CD4-positive, alpha-beta memory T cell (primary cell): Measurements from ENCODE around the gene SIRT3. TPM values are rescaled to one million over a fixed set of nuclear protein-coding genes. Genes with fewer than 3 reads are reported as not detected.
A peak's percentile ranks its signal among the peaks of the same experiment; 100 is the strongest.

Source experiments
- CTCF ChIA-PET: fragments of 350-600 bp; sonication (Branson Sonifier 250); formaldehyde crosslinking; loops from one replicate; lab custom pipeline; 2021; ENCODE audit warnings: inconsistent platforms; ENCODE audit not compliant: partially characterized antibody; lab: Charles Lee
- POLR2A ChIA-PET: fragments of 350-600 bp; sonication (Branson Sonifier 250); formaldehyde crosslinking; loops from one replicate; lab custom pipeline; 2021; ENCODE audit not compliant: partially characterized antibody; lab: Charles Lee
- DNase-seq, 5 donors: peaks; one replicate each; pipeline versions ENCODE4 v3.0.0 to v3.0.0-alpha.2; 2020 to 2022; ENCODE audit warnings: mixed read lengths in 1 of 5
- H3K27ac ChIP-seq: one replicate; pipeline ENCODE4 v1.7.0; 2013; ENCODE audit warnings: low read depth, low read length
- H3K27me3 ChIP-seq: 2 replicates; pipeline ENCODE4 v1.7.0; 2013; ENCODE audit warnings: mild to moderate bottlenecking, low read length, moderate library complexity; ENCODE audit not compliant: insufficient read depth
- H3K36me3 ChIP-seq: 2 replicates; pipeline ENCODE4 v1.7.0; 2013; ENCODE audit warnings: mild to moderate bottlenecking, low read length, moderate library complexity; ENCODE audit not compliant: insufficient read depth
- H3K4me1 ChIP-seq: 2 replicates; pipeline ENCODE4 v1.7.0; 2013; ENCODE audit warnings: mild to moderate bottlenecking, low read length, moderate library complexity; ENCODE audit not compliant: insufficient read depth
- H3K4me3 ChIP-seq, 2 donors: one replicate each; pipeline ENCODE4 v1.7.0; 2013; ENCODE audit warnings: low read length in 2 of 2, mild to moderate bottlenecking in 1 of 2
- H3K9me3 ChIP-seq, 2 donors: one replicate each; pipeline ENCODE4 v1.7.0; 2013; ENCODE audit warnings: low read length in 2 of 2, control low read depth in 1 of 2; ENCODE audit not compliant: control insufficient read depth in 1 of 2
- H3K27ac Mint-ChIP-seq, 7 donors: one replicate each; pipeline ENCODE4 v1.8.0; 2020 to 2021; ENCODE audit warnings: mixed read lengths in 7 of 7, mild to moderate bottlenecking in 6 of 7, inconsistent platforms in 3 of 7, moderate library complexity in 3 of 7
- H3K27me3 Mint-ChIP-seq, 2 donors: one replicate each; pipeline ENCODE4 v1.8.0; 2020 to 2021; ENCODE audit warnings: mixed read lengths in 2 of 2
- H3K36me3 Mint-ChIP-seq, 2 donors: one replicate each; pipeline ENCODE4 v1.8.0; 2020 to 2021; ENCODE audit warnings: mixed read lengths in 2 of 2, inconsistent platforms in 1 of 2, mild to moderate bottlenecking in 1 of 2
- H3K4me1 Mint-ChIP-seq, 4 donors: one replicate each; pipeline ENCODE4 v1.8.0; 2020 to 2021; ENCODE audit warnings: mixed read lengths in 4 of 4, mild to moderate bottlenecking in 1 of 4
- H3K4me3 Mint-ChIP-seq, 8 donors: one replicate each; pipeline ENCODE4 v1.8.0; 2020 to 2021; ENCODE audit warnings: mixed read lengths in 8 of 8, mild to moderate bottlenecking in 7 of 8, moderate library complexity in 6 of 8, inconsistent platforms in 3 of 8
- H3K9me3 Mint-ChIP-seq, 8 donors: one replicate each; pipeline ENCODE4 v1.8.0; 2020 to 2021; ENCODE audit warnings: mixed read lengths in 8 of 8, mild to moderate bottlenecking in 5 of 8, inconsistent platforms in 3 of 8, moderate library complexity in 1 of 8
- intact Hi-C: fragments of 100-400 bp; cut with micrococcal nuclease; formaldehyde crosslinking; loops from one replicate; pipeline ENCODE4 v1.15.1; 2023
- polyA plus RNA-seq, 2 donors: library from polyadenylated mRNA; unstranded; fragments of 300-500 nt; fragmentation: Illumina TruSeq; gene quantifications; one replicate each; pipeline ENCODE4 v1.2.3, GENCODE V29; 2021
- total RNA-seq, 2 experiments: library from RNA; stranded (reverse); gene quantifications; one replicate each; pipeline ENCODE4 v1.2.3, GENCODE V29; 2021

Gene SIRT3
- total and polyA plus RNA-seq, 4 experiments from 2014 or later, result 11.2 to 30.7 (median 19.0) TPM

GRCh38 chr11:206526-207207 is 29.5 kb downstream of the SIRT3 start:
- ChIA-PET POLR2A (interaction anchor here (0.6 to 5.2 kb wide), 32 partner anchors 9 to 613 kb away, joined by 3 to 144 read pairs (median 8); partner anchors contain the start of genes B4GALNT4, IFITM1, NLRP6 and PGGHG), CTCF (interaction anchor here (0.8 to 3.4 kb wide), 7 partner anchors 31 to 242 kb away, joined by 3 to 14 read pairs (median 5); partner anchors contain the start of genes PSMD13 and SIRT3)
- Mint-ChIP-seq H3K27ac (peak overlapping the region; percentile 99 to 100 (median 99)), H3K36me3 (peaks cover 14 to 67% of the 10 kb centered on the region in 2 donors), H3K4me1 (peaks cover 29 to 80% (median 56%) of the 10 kb centered on the region in 4 donors), H3K9me3 (peaks cover 0 to 3% (median 0%) of the 10 kb centered on the region in 8 donors), H3K4me3 (peak overlapping the region; percentile 94 to 100 (median 99)), H3K27me3 (no peaks in the 10 kb centered on the region)
- H3K4me1 ChIP-seq, result peaks cover 62% of the 10 kb centered on the region
- intact Hi-C loops, result loop anchor here (1.0 to 2.0 kb wide), 8 partner anchors 30 to 603 kb away; partner anchors contain the start of genes IFITM1, PSMD13, PTDSS2 and RPLP2
- DNase-seq, result peak in 3 of 5 donors; percentile 15 to 21 (median 19)
- peaks cover 50% of the 10 kb centered on the region for H3K36me3 ChIP-seq
- H3K4me3 ChIP-seq, result peak overlapping the region; percentile 55 to 95
- peak overlapping the region; percentile 98 for H3K27ac ChIP-seq
- no peaks in the 10 kb centered on the region for H3K9me3 ChIP-seq
- no peaks in the 10 kb centered on the region for H3K27me3 ChIP-seq

- H3K27me3 ChIP-seq, result no peaks in the 10 kb centered on the region
- peaks cover 44% of the 10 kb centered on the region for H3K36me3 ChIP-seq
- no peaks in the 10 kb centered on the region for H3K27me3 Mint-ChIP-seq
- ChIA-PET POLR2A (interaction anchor here (0.8 to 5.2 kb wide), 17 partner anchors 8 to 301 kb away, joined by 3 to 144 read pairs (median 22); partner anchors contain the start of genes IFITM1, NLRP6, PGGHG and PSMD13), CTCF (interaction anchor here (1.5 to 3.4 kb wide), 3 partner anchors 32 to 81 kb away, joined by 3 to 14 read pairs (median 9); partner anchors contain the start of genes PSMD13 and SIRT3)
- intact Hi-C loops, result loop anchor here (2.0 kb wide), 2 partner anchors 109 to 201 kb away; partner anchors contain the start of gene IFITM1
- H3K4me3 ChIP-seq, result peak overlapping the region; percentile 55 to 95
- H3K4me1 ChIP-seq, result peaks cover 65% of the 10 kb centered on the region
- no peaks in the 10 kb centered on the region for H3K9me3 ChIP-seq
- peak overlapping the region; percentile 98 to 99 (median 99) for H3K27ac Mint-ChIP-seq
- peaks cover 0 to 3% (median 0%) of the 10 kb centered on the region in 8 donors for H3K9me3 Mint-ChIP-seq
- no peak for DNase-seq
- peaks cover 8 to 60% of the 10 kb centered on the region in 2 donors for H3K36me3 Mint-ChIP-seq
- H3K4me1 Mint-ChIP-seq, result peaks cover 32 to 78% (median 57%) of the 10 kb centered on the region in 4 donors
- peak overlapping the region; percentile 94 to 100 (median 98) for H3K4me3 Mint-ChIP-seq
- H3K27ac ChIP-seq, result peak overlapping the region; percentile 98
Observed at GRCh38 chr11:206002-206384, 30.1 kb downstream of the SIRT3 start.

- Histone ChIP-seq H3K27ac (peak overlapping the region; percentile 98), H3K4me1 (peaks cover 61% of the 10 kb centered on the region), H3K36me3 (peaks cover 38% of the 10 kb centered on the region), H3K9me3 (no peaks in the 10 kb centered on the region), H3K27me3 (no peaks in the 10 kb centered on the region), H3K4me3 (peak overlapping the region in 1 of 2 donors; percentile 95)
- Mint-ChIP-seq H3K9me3 (peaks cover 0 to 3% (median 0%) of the 10 kb centered on the region in 8 donors), H3K36me3 (peaks cover 10 to 57% of the 10 kb centered on the region in 2 donors), H3K27ac (peak overlapping the region in 5 of 7 donors; percentile 70 to 99 (median 99)), H3K27me3 (no peaks in the 10 kb centered on the region), H3K4me1 (peaks cover 32 to 78% (median 57%) of the 10 kb centered on the region in 4 donors), H3K4me3 (peak overlapping the region in 7 of 8 donors; percentile 53 to 100 (median 96))
- POLR2A ChIA-PET, result interaction anchor here (1.2 to 5.2 kb wide), 6 partner anchors 31 to 244 kb away, joined by 3 to 144 read pairs (median 40); partner anchors contain the start of genes IFITM1, NLRP6, PSMD13 and PTDSS2
- DNase-seq, result no peak
- intact Hi-C loops, result loop anchor here (2.0 kb wide), 2 partner anchors 109 to 201 kb away; partner anchors contain the start of gene IFITM1
- CTCF ChIA-PET, result interaction anchor here (1.5 to 3.4 kb wide), 2 partner anchors 45 to 82 kb away, joined by 3 to 14 read pairs; no protein-coding TSS in a partner anchor
Observed at GRCh38 chr11:205221-206001, 30.7 kb downstream of the SIRT3 start.

DNA sequence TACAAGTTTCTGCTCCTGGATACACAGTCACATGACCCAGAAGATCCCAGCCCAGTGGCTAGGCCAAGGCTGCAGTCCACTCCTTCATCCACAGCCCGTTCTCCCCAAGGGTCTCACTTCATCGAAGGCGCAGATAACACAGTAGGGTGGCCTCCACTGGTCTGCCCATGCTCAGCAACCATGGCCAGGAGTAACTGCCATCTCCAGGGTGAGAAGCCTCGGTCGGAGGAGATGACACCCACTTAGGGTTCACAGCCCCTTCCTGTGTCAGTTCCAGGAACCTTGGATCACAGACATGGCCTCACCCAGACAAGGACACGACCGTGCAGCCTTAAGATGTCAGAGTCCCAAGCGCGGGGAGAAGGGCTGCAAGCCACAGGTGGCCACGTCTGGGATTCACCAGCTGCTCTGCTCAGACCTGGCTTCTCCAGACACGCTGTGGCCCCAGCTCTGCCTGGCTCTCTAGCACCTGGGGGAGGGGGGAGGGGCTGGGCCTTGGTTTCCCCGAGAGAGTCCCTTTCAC is 31.5 kb downstream of the SIRT3 start:
- peak overlapping the region in 4 of 7 donors; percentile 27 to 99 (median 52) for H3K27ac Mint-ChIP-seq
- Histone ChIP-seq H3K4me1 (peaks cover 54% of the 10 kb centered on the region), H3K27ac (no peak overlapping the region), H3K9me3 (no peaks in the 10 kb centered on the region), H3K36me3 (peaks cover 30% of the 10 kb centered on the region), H3K27me3 (no peaks in the 10 kb centered on the region), H3K4me3 (no peak overlapping the region)
- no peaks in the 10 kb centered on the region for H3K27me3 Mint-ChIP-seq
- ChIA-PET CTCF (interaction anchor here (3.4 kb wide), 1 partner anchor 46 kb away, joined by 14 read pairs; no protein-coding TSS in a partner anchor), POLR2A (interaction anchor here (0.6 to 5.2 kb wide), 4 partner anchors 32 to 491 kb away, joined by 3 to 144 read pairs (median 6); partner anchors contain the start of genes PSMD13, SIRT3 and TMEM80)
- peak overlapping the region in 2 of 8 donors; percentile 27 to 39 for H3K4me3 Mint-ChIP-seq
- H3K4me1 Mint-ChIP-seq, result peaks cover 31 to 71% (median 51%) of the 10 kb centered on the region in 4 donors
- intact Hi-C loops, result no loop called here
- H3K36me3 Mint-ChIP-seq, result peaks cover 10 to 50% of the 10 kb centered on the region in 2 donors
- DNase-seq, result no peak
- peaks cover 0 to 3% (median 0%) of the 10 kb centered on the region in 8 donors for H3K9me3 Mint-ChIP-seq

DNA sequence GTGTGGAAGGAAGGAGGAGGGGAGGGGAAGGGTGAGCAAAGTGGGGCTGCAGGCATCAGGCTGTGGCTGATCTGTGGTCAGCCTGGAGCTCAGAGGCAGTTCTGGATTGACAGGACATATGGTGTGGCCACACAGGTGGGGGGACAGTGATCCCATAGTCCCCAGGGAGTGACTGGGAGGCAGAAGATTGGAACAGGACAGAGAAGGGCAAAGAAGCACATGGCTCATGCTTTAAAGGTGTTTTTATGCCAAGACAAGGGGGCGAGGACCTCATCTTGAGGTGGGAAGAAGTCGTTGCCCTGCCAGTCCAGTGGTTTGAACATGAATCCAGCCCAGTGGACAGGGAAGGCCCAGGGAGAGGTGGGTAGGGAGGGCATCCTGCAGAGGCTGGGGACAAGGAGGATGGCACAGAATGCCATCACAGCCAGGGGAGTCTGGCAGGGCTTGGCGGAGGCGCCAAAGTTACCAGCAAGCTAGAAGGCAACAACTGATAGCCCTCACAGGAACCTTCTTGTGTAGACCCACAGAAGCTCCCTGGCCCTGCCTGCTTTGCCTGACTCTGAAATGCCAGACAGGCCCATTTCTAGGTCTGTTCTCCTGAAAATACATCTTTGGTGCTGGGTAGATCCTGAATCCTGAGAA is 32.1 kb downstream of the SIRT3 start:
- Mint-ChIP-seq H3K27me3 (no peaks in the 10 kb centered on the region), H3K4me1 (peaks cover 31 to 68% (median 48%) of the 10 kb centered on the region in 4 donors), H3K4me3 (peak overlapping the region in 6 of 8 donors; percentile 25 to 63 (median 38)), H3K36me3 (peaks cover 10 to 49% of the 10 kb centered on the region in 2 donors), H3K9me3 (peaks cover 0 to 3% (median 0%) of the 10 kb centered on the region in 8 donors), H3K27ac (peak overlapping the region in 6 of 7 donors; percentile 22 to 99 (median 58))
- no peak for DNase-seq
- ChIA-PET CTCF (no interaction called here), POLR2A (interaction anchor here (0.6 to 1.7 kb wide), 3 partner anchors 33 to 492 kb away, joined by 3 to 7 read pairs (median 6); partner anchors contain the start of genes PSMD13 and TMEM80)
- H3K4me1 ChIP-seq, result peaks cover 48% of the 10 kb centered on the region
- H3K9me3 ChIP-seq, result no peaks in the 10 kb centered on the region
- peaks cover 26% of the 10 kb centered on the region for H3K36me3 ChIP-seq
- no peaks in the 10 kb centered on the region for H3K27me3 ChIP-seq
- H3K4me3 ChIP-seq, result no peak overlapping the region
- no peak overlapping the region for H3K27ac ChIP-seq
- intact Hi-C loops, result no loop called here
